OCI-LY7 (cell line): ENCODE measurements around the gene ISLR2.
"Not testable (repeated sequence)": the region's sequence is repeated elsewhere in the genome, so short reads cannot be mapped to it uniquely, and the experiment has no call there.

Experiments used
- CTCF ChIP-seq: fragments of 200-600 bp; sonication (generic); conservative IDR thresholded peaks from 2 replicates; pipeline ENCODE4 v1.5.1; 2014; ENCODE audit warnings: mild to moderate bottlenecking, antibody characterized with exemption, low read length, moderate library complexity, mixed read lengths
- EZH2phosphoT487 ChIP-seq: fragments of 200-600 bp; sonication (generic); IDR thresholded peaks from 2 replicates; pipeline ENCODE4 v1.6.1; 2018; ENCODE audit warnings: low read depth, borderline replicate concordance, mild to moderate bottlenecking, mixed run types, antibody characterized with exemption, low read length, moderate library complexity, mixed read lengths

GRCh38 chr15:74094567-74094966 is 35.8 kb upstream of the ISLR2 start:
- not testable (repeated sequence) for TF ChIP-seq CTCF, EZH2phosphoT487
